GM18907 (cell line): ENCODE results near the gene RTL1.

ENCODE experiments used
- ATAC-seq: cut with Tn5 transposase; IDR thresholded peaks from one replicate; pipeline ENCODE4 v1.9.1; 2021; ENCODE audit warnings: mild to moderate bottlenecking, moderate library complexity; ENCODE audit not compliant: unreplicated experiment

The RTL1 gene

GRCh38 chr14:100898935-100899883 lies 4.3 kb downstream of the RTL1 start:
- ATAC-seq, result no peak

- ATAC-seq, result no peak
These were observed 5.1 kb downstream of the RTL1 start for GRCh38 chr14:100898465-100898864.

GRCh38 chr14:100896369-100897060 lies 7.0 kb downstream of the RTL1 start:
- ATAC-seq, result no peak

- no peak for ATAC-seq
These were observed 8.1 kb downstream of the RTL1 start for GRCh38 chr14:100895411-100895810.

GRCh38 chr14:100894416-100894815 lies 9.1 kb downstream of the RTL1 start:
- no peak for ATAC-seq

- no peak for ATAC-seq
These were observed 9.8 kb downstream of the RTL1 start for GRCh38 chr14:100893760-100894159.

GRCh38 chr14:100893228-100893601 lies 10.3 kb downstream of the RTL1 start:
- no peak for ATAC-seq

GRCh38 chr14:100892496-100893227 lies 10.9 kb downstream of the RTL1 start:
- no peak for ATAC-seq

- ATAC-seq, result no peak
These were observed 11.7 kb downstream of the RTL1 start for GRCh38 chr14:100891501-100892445.

GRCh38 chr14:100891051-100891450 lies 12.5 kb downstream of the RTL1 start:
- ATAC-seq, result no peak

- ATAC-seq, result no peak
These were observed 13.3 kb downstream of the RTL1 start for GRCh38 chr14:100890061-100890850.

GRCh38 chr14:100889641-100890040 lies 13.9 kb downstream of the RTL1 start:
- ATAC-seq, result no peak

GRCh38 chr14:100888789-100889315 lies 14.7 kb downstream of the RTL1 start:
- no peak for ATAC-seq

GRCh38 chr14:100887728-100888335 lies 15.7 kb downstream of the RTL1 start:
- ATAC-seq, result no peak

- no peak for ATAC-seq
These were observed 17.9 kb downstream of the RTL1 start for GRCh38 chr14:100885617-100886016.

GRCh38 chr14:100885196-100885595 lies 18.3 kb downstream of the RTL1 start:
- ATAC-seq, result no peak

- no peak for ATAC-seq
These were observed 19.1 kb downstream of the RTL1 start for GRCh38 chr14:100884456-100884855.

GRCh38 chr14:100883789-100884101 lies 19.8 kb downstream of the RTL1 start:
- ATAC-seq, result no peak
